GM12864 (cell line): Measurements from ENCODE around the gene SAP30L.

ENCODE experiments used
- DNase-seq: peaks from one replicate; pipeline ENCODE4 v3.0.0-alpha.2; 2011; ENCODE audit warnings: low read depth
- H3K4me3 ChIP-seq: 2 replicates; pipeline ENCODE4 v1.5.1; 2011; ENCODE audit warnings: mild to moderate bottlenecking, low read depth, low read length, control low read depth
- CTCF ChIP-seq: IDR thresholded peaks from 2 replicates; pipeline ENCODE4 v1.5.1; 2011; ENCODE audit warnings: low read depth, mild to moderate bottlenecking, moderate library complexity, low read length, control low read depth, inconsistent platforms; ENCODE audit errors: missing control alignments

Gene SAP30L

GRCh38 chr5:154409230-154409840 lies 36.5 kb upstream of the SAP30L start:
- no peak for TF ChIP-seq CTCF
- no peak overlapping the region for H3K4me3 ChIP-seq
- no peak for DNase-seq

- no peak for DNase-seq
- TF ChIP-seq CTCF: no peak
- H3K4me3 ChIP-seq: no peak overlapping the region
These were observed 35.8 kb upstream of the SAP30L start for GRCh38 chr5:154410008-154410407.

GRCh38 chr5:154410786-154411185 lies 35.0 kb upstream of the SAP30L start:
- no peak overlapping the region for H3K4me3 ChIP-seq
- DNase-seq: no peak
- no peak for TF ChIP-seq CTCF

- DNase-seq: no peak
- H3K4me3 ChIP-seq: no peak overlapping the region
- no peak for TF ChIP-seq CTCF
These were observed 34.5 kb upstream of the SAP30L start for GRCh38 chr5:154411338-154411737.

- H3K4me3 ChIP-seq: no peak overlapping the region
- DNase-seq: no peak
- TF ChIP-seq CTCF: no peak
These were observed 33.5 kb upstream of the SAP30L start for GRCh38 chr5:154412316-154412715.

- no peak for TF ChIP-seq CTCF
- H3K4me3 ChIP-seq: no peak overlapping the region
- DNase-seq: no peak
These were observed 32.9 kb upstream of the SAP30L start for GRCh38 chr5:154412925-154413324.

- no peak for DNase-seq
- no peak for TF ChIP-seq CTCF
These were observed 30.7 kb upstream of the SAP30L start for GRCh38 chr5:154415114-154415513.

More at GRCh38 chr5:154415114-154415513, 30.7 kb upstream of the SAP30L start:
- H3K4me3 ChIP-seq: no peak overlapping the region
